GM23338 (cell line): ENCODE data around the gene ZNF318. TPM values are rescaled to one million over a fixed set of nuclear protein-coding genes. Genes with fewer than 3 reads are reported as not detected.

Source experiments
- ATAC-seq: fragments of 200-7000 bp; cut with Tn5 transposase; 3 replicates; pipeline ENCODE4 v1.9.1; 2020
- DNase-seq: peaks from one replicate; pipeline ENCODE4 v3.0.0-alpha.2; 2015; ENCODE audit warnings: low spot score
- H2AFZ ChIP-seq: fragments of 200-600 bp; sonication (generic); 2 replicates; pipeline ENCODE4 v1.8.0; 2016; ENCODE audit warnings: antibody characterized with exemption, mild to moderate bottlenecking, moderate library complexity
- H3F3A ChIP-seq: fragments of 200-600 bp; sonication (generic); replicated peaks from 2 replicates; pipeline ENCODE4 v1.8.0; 2017; ENCODE audit warnings: antibody characterized with exemption, mixed run types, low read depth
- H3K27ac ChIP-seq: fragments of 200-600 bp; sonication (generic); 2 replicates; pipeline ENCODE4 v1.6.1; 2016; ENCODE audit warnings: low read depth
- H3K27me3 ChIP-seq: fragments of 200-600 bp; sonication (generic); 2 replicates; pipeline ENCODE4 v1.8.0; 2016; ENCODE audit warnings: mild to moderate bottlenecking, mixed run types, moderate library complexity; ENCODE audit not compliant: insufficient read depth
- H3K36me3 ChIP-seq: fragments of 200-600 bp; sonication (generic); 2 replicates; pipeline ENCODE4 v1.8.0; 2016; ENCODE audit warnings: mild to moderate bottlenecking; ENCODE audit not compliant: insufficient read depth
- H3K4me1 ChIP-seq: fragments of 200-600 bp; sonication (generic); 2 replicates; pipeline ENCODE4 v1.8.0; 2016; ENCODE audit warnings: mild to moderate bottlenecking, moderate library complexity; ENCODE audit not compliant: insufficient read depth
- H3K4me2 ChIP-seq: fragments of 200-600 bp; sonication (generic); 2 replicates; pipeline ENCODE4 v1.7.1; 2017; ENCODE audit warnings: mixed run types
- H3K4me3 ChIP-seq: fragments of 200-600 bp; sonication (generic); 2 replicates; pipeline ENCODE4 v1.6.1; 2016; ENCODE audit warnings: mixed run types
- H3K79me2 ChIP-seq: fragments of 200-600 bp; sonication (generic); replicated peaks from 2 replicates; pipeline ENCODE4 v1.8.0; 2017; ENCODE audit warnings: mild to moderate bottlenecking; ENCODE audit not compliant: insufficient read depth
- H3K9me2 ChIP-seq: fragments of 200-600 bp; sonication (generic); 2 replicates; pipeline ENCODE4 v1.8.0; 2017; ENCODE audit not compliant: insufficient read depth
- H4K20me1 ChIP-seq: fragments of 200-600 bp; sonication (generic); replicated peaks from 2 replicates; pipeline ENCODE4 v1.8.0; 2017; ENCODE audit warnings: mild to moderate bottlenecking; ENCODE audit not compliant: insufficient read depth
- H3K27ac Mint-ChIP-seq: 2 replicates; pipeline ENCODE4 v1.8.0; 2020; ENCODE audit warnings: inconsistent platforms, mild to moderate bottlenecking, moderate library complexity, mixed read lengths
- H3K27me3 Mint-ChIP-seq: 3 replicates; pipeline ENCODE4 v1.8.0; 2022; ENCODE audit warnings: low read depth, mild to moderate bottlenecking, moderate library complexity, mixed read lengths, inconsistent platforms; ENCODE audit not compliant: insufficient read depth, poor library complexity
- H3K36me3 Mint-ChIP-seq: 3 replicates; pipeline ENCODE4 v1.8.0; 2021; ENCODE audit warnings: low read depth, mild to moderate bottlenecking, inconsistent platforms, moderate library complexity, mixed read lengths
- H3K4me1 Mint-ChIP-seq: 3 replicates; pipeline ENCODE4 v1.8.0; 2020; ENCODE audit warnings: mild to moderate bottlenecking, inconsistent platforms, mixed read lengths
- H3K4me3 Mint-ChIP-seq: 3 replicates; pipeline ENCODE4 v1.8.0; 2021; ENCODE audit warnings: moderate library complexity, mild to moderate bottlenecking, inconsistent platforms, mixed read lengths
- H3K9me3 Mint-ChIP-seq: 3 replicates; pipeline ENCODE4 v1.8.0; 2020; ENCODE audit warnings: moderate library complexity, mild to moderate bottlenecking, inconsistent platforms, mixed read lengths
- EZH2 ChIP-seq: fragments of 200-600 bp; sonication (generic); IDR thresholded peaks from one replicate; pipeline ENCODE4 v1.8.0; 2017; ENCODE audit warnings: antibody characterized with exemption, mild to moderate bottlenecking, low read depth; ENCODE audit not compliant: unreplicated experiment
- ZNF114 ChIP-seq: fragments of 250-450 bp; sonication (Bioruptor Pico); IDR thresholded peaks from 2 replicates; pipeline ENCODE4 v1.5.0; 2020; ENCODE audit warnings: mild to moderate bottlenecking, moderate library complexity
- polyA plus RNA-seq: library from polyadenylated mRNA; unstranded; fragments of >200 nt; fragmentation: Nextera tagmentation; extraction: Ambion mirVana; gene quantifications from 2 replicates; pipeline ENCODE4 v1.2.1, GENCODE V29; 2016
- total RNA-seq: library from RNA; depleted of rRNA; stranded (reverse); fragments of >200 nt; shearing (Covaris generic); gene quantifications from 2 replicates; pipeline ENCODE4 v1.2.3, GENCODE V29; 2014
- TF ChIP-seq, protein P1 (sequence below): fragments of 250-450 bp; sonication (Bioruptor Pico); IDR thresholded peaks from 2 replicates; pipeline ENCODE4 v1.5.0; 2020; ENCODE audit warnings: mild to moderate bottlenecking, moderate library complexity
- TF ChIP-seq, protein P2 (sequence below): IDR thresholded peaks from one replicate; pipeline ENCODE4 v1.6.1; 2018; ENCODE audit warnings: antibody characterized with exemption; ENCODE audit not compliant: unreplicated experiment

ZNF318 gene
- total and polyA plus RNA-seq, 2 experiments from 2014 or later = 8.7 to 19.5 TPM

DNA sequence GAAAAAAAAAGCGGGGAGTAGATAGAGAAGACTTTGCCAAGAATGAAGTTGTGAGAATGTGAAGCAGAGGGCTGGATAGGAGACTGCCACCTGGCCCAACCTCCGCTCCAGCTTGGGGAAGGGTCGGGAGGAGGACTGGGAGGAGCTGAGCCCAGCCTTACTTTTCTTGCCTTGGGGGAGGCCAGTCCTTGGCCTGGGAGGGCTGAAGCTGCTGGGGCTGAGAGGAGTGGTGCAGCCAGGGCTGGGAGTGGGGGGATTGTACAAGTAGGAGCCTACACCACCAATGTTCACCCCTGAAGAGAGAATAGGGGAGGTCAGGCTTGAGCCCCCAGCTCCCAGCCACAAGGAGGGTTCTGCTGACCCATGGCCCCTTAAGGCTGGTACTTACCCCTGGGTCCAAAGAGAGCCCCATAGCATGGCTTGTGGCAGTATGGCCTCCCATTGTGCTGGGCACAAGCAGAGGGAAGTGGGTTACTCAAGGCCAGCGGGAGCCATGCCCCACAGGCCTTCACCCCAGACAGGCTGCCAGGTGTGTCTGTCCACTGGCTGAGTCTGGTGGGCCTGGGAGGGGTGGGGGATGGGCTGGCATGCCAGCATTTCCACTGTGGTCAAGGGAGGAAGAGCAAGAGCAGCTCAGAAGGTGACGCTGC lies 61.9 kb downstream of the ZNF318 start:
- peak; percentile 2; the same call in 2 of the 3 replicates for ATAC-seq
- H3K4me2 ChIP-seq = peak overlapping the region; percentile 82
- TF ChIP-seq EZH2 (no peak), ZNF114 (CRISPR knock-in tag) (no peak)
- TF ChIP-seq, protein P1, sequence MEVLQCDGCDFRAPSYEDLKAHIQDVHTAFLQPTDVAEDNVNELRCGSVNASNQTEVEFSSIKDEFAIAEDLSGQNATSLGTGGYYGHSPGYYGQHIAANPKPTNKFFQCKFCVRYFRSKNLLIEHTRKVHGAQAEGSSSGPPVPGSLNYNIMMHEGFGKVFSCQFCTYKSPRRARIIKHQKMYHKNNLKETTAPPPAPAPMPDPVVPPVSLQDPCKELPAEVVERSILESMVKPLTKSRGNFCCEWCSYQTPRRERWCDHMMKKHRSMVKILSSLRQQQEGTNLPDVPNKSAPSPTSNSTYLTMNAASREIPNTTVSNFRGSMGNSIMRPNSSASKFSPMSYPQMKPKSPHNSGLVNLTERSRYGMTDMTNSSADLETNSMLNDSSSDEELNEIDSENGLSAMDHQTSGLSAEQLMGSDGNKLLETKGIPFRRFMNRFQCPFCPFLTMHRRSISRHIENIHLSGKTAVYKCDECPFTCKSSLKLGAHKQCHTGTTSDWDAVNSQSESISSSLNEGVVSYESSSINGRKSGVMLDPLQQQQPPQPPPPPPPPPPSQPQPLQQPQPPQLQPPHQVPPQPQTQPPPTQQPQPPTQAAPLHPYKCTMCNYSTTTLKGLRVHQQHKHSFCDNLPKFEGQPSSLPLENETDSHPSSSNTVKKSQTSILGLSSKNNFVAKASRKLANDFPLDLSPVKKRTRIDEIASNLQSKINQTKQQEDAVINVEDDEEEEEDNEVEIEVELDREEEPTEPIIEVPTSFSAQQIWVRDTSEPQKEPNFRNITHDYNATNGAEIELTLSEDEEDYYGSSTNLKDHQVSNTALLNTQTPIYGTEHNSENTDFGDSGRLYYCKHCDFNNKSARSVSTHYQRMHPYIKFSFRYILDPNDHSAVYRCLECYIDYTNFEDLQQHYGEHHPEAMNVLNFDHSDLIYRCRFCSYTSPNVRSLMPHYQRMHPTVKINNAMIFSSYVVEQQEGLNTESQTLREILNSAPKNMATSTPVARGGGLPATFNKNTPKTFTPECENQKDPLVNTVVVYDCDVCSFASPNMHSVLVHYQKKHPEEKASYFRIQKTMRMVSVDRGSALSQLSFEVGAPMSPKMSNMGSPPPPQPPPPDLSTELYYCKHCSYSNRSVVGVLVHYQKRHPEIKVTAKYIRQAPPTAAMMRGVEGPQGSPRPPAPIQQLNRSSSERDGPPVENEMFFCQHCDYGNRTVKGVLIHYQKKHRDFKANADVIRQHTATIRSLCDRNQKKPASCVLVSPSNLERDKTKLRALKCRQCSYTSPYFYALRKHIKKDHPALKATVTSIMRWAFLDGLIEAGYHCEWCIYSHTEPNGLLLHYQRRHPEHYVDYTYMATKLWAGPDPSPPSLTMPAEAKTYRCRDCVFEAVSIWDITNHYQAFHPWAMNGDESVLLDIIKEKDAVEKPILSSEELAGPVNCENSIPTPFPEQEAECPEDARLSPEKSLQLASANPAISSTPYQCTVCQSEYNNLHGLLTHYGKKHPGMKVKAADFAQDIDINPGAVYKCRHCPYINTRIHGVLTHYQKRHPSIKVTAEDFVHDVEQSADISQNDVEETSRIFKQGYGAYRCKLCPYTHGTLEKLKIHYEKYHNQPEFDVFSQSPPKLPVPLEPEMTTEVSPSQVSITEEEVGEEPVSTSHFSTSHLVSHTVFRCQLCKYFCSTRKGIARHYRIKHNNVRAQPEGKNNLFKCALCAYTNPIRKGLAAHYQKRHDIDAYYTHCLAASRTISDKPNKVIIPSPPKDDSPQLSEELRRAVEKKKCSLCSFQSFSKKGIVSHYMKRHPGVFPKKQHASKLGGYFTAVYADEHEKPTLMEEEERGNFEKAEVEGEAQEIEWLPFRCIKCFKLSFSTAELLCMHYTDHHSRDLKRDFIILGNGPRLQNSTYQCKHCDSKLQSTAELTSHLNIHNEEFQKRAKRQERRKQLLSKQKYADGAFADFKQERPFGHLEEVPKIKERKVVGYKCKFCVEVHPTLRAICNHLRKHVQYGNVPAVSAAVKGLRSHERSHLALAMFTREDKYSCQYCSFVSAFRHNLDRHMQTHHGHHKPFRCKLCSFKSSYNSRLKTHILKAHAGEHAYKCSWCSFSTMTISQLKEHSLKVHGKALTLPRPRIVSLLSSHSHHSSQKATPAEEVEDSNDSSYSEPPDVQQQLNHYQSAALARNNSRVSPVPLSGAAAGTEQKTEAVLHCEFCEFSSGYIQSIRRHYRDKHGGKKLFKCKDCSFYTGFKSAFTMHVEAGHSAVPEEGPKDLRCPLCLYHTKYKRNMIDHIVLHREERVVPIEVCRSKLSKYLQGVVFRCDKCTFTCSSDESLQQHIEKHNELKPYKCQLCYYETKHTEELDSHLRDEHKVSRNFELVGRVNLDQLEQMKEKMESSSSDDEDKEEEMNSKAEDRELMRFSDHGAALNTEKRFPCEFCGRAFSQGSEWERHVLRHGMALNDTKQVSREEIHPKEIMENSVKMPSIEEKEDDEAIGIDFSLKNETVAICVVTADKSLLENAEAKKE = no peak
- TF ChIP-seq, protein P2, sequence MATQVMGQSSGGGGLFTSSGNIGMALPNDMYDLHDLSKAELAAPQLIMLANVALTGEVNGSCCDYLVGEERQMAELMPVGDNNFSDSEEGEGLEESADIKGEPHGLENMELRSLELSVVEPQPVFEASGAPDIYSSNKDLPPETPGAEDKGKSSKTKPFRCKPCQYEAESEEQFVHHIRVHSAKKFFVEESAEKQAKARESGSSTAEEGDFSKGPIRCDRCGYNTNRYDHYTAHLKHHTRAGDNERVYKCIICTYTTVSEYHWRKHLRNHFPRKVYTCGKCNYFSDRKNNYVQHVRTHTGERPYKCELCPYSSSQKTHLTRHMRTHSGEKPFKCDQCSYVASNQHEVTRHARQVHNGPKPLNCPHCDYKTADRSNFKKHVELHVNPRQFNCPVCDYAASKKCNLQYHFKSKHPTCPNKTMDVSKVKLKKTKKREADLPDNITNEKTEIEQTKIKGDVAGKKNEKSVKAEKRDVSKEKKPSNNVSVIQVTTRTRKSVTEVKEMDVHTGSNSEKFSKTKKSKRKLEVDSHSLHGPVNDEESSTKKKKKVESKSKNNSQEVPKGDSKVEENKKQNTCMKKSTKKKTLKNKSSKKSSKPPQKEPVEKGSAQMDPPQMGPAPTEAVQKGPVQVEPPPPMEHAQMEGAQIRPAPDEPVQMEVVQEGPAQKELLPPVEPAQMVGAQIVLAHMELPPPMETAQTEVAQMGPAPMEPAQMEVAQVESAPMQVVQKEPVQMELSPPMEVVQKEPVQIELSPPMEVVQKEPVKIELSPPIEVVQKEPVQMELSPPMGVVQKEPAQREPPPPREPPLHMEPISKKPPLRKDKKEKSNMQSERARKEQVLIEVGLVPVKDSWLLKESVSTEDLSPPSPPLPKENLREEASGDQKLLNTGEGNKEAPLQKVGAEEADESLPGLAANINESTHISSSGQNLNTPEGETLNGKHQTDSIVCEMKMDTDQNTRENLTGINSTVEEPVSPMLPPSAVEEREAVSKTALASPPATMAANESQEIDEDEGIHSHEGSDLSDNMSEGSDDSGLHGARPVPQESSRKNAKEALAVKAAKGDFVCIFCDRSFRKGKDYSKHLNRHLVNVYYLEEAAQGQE = no peak
- no peak for DNase-seq
- no peak overlapping the region for H3K27ac ChIP-seq
- H3K79me2 ChIP-seq = no peaks in the 10 kb centered on the region
- H3K4me1 Mint-ChIP-seq = peaks cover 23% of the 10 kb centered on the region
- no peaks in the 10 kb centered on the region for H3K27me3 ChIP-seq
- H4K20me1 ChIP-seq = no peaks in the 10 kb centered on the region
- H2AFZ ChIP-seq = peak overlapping the region; percentile 96; the same call in 1 of the 2 replicates
- H3K27me3 Mint-ChIP-seq = peaks cover 5% of the 10 kb centered on the region
- H3K36me3 Mint-ChIP-seq = peaks cover 11% of the 10 kb centered on the region; the same call in 1 of the 3 replicates
- H3K9me2 ChIP-seq = no peaks in the 10 kb centered on the region
- no peaks in the 10 kb centered on the region for H3K9me3 Mint-ChIP-seq
- H3K4me1 ChIP-seq = peaks cover 21% of the 10 kb centered on the region; the same call in 1 of the 2 replicates
- H3F3A ChIP-seq = no peaks in the 10 kb centered on the region
- H3K36me3 ChIP-seq = no peaks in the 10 kb centered on the region
- peak overlapping the region; percentile 78 for H3K4me3 ChIP-seq
- H3K4me3 Mint-ChIP-seq = peak overlapping the region; percentile 82
- H3K27ac Mint-ChIP-seq = no peak overlapping the region
